Anterior cingulate cortex (tissue), 58 donors: ENCODE measurements around the gene PCA3.

Experiments used
- DNase-seq, 58 donors: peaks; one replicate each; lab custom pipeline; 2025; lab: John Stamatoyannopoulos, UW

PCA3 gene

DNA sequence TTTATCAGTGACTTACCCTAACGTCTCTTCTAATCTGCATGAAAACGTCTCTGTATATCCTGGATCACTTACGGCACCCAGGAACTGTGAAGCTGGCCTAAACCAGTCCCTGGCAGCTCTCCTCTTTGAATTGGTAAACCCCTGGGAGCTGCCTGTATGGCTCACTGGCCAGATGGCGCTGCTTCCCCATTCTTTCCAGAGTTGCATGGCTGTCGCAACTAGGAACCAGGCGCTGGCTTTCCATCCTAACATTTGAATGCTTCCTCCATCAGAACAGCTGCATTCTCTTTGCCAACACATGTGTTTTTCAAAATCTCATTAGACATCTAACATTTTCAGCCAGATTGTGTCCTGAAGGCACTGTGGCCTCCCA lies 8.0 kb upstream of the PCA3 start:
- DNase-seq: peak in 38 of 58 donors; percentile 2 to 61 (median 18)

- no peak for DNase-seq
Observed at GRCh38 chr9:76756941-76757673, 7.1 kb upstream of the PCA3 start.

GRCh38 chr9:76758476-76758875 lies 5.8 kb upstream of the PCA3 start:
- DNase-seq: no peak

- DNase-seq: no peak
Observed at GRCh38 chr9:76759732-76760131, 4.5 kb upstream of the PCA3 start.

- DNase-seq: no peak
Observed at GRCh38 chr9:76761448-76761847, 2.8 kb upstream of the PCA3 start.

DNA sequence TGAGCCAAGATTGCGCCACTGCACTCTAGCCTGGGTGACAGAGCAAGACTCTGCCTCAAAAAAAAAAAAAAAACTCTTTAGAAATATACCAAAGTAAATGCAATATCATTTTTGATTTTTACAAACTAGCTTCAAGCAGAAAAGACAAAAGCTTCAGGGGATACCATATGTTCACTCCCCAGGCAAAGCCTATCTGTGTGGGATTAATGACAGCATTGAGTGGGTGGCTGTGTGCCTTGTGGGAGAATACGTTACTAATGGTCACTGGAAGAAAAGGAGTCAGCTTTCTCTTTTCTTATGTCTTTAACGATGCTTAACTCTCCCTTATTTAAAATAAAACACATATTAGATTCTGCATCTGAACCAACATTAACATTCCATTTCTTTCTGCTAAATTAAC lies 1.9 kb downstream of the PCA3 start:
- peak in 5 of 58 donors; percentile 1 to 15 (median 7) for DNase-seq

DNA sequence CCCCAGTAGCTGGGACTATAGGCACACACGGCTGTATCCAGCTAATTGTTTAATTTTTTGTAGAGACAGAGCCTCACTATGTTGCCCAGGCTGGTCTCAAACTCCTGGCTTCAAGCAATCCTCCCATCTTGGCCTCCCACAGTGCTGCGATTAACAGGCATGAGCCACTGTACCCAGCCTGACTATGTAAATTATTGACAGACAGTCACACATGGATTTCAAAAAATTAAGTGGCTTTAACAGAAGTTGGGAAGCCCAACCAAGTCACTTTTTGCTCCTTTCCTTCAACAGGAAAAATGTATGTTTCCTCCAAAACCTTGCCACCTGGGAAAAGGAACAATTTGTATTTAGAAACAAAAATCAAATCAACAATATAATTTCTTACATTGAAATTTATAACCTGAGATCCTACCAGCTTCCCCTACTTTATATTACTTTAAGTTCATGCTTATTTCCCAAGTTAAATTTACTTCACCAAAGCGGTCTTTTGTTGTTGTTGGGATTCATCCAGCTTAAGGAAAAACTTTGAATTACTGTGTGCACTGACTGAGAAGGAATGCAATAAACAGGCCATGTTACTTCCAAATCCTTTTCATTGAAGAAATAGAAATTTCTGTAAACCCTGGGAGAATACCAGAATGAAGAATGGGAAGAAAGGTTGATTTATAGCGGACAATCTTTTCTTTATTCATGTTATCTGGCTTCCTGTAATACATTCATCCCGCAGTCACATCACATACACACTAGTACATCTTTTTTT lies 8.6 kb downstream of the PCA3 start:
- no peak for DNase-seq

- DNase-seq: no peak
Observed at GRCh38 chr9:76784881-76785280, 20.6 kb downstream of the PCA3 start.

GRCh38 chr9:76785501-76785900 lies 21.3 kb downstream of the PCA3 start:
- DNase-seq: no peak

DNA sequence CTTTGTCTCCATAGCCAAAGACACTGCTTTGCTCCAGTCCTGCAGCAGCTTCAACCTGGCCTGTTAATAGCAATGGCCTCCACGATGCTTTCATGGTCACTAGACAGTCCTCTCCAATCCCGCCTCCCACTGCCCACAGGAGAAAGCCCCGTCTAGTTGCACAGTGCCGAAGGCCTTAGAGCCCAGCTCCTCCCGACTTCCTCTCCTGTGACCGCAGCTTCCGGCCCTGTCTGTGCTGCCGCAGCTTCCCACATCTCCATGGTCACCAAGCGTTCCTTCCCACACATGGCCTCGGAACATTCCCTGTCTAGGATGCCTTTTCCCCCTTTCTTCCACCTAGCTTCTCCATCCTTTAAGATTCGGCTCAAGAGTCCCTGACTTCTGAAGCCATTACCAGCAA lies 23.4 kb downstream of the PCA3 start:
- no peak for DNase-seq

GRCh38 chr9:76789840-76790239 lies 25.6 kb downstream of the PCA3 start:
- no peak for DNase-seq

GRCh38 chr9:76793784-76794431 lies 29.7 kb downstream of the PCA3 start:
- DNase-seq: no peak

GRCh38 chr9:76796296-76796695 lies 32.1 kb downstream of the PCA3 start:
- DNase-seq: no peak

DNA sequence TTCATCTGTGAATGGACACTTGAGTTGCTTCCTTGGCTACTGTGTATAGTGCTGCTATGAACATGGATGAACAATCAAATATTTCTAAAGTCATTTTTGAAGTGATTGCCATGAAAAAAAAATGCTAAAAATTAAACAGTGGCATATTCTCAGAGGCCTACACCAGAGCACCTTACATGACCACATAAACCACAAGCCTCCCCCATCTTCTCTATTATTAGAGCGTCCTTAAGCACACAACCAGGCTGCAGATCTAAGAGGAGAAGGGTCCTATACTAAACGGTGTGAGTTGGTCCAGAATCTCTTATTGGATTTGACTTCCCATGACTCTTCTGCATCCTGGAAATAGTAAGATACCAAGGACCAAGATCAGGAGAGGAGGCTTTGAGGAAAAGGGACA lies 34.3 kb downstream of the PCA3 start:
- DNase-seq: no peak

DNA sequence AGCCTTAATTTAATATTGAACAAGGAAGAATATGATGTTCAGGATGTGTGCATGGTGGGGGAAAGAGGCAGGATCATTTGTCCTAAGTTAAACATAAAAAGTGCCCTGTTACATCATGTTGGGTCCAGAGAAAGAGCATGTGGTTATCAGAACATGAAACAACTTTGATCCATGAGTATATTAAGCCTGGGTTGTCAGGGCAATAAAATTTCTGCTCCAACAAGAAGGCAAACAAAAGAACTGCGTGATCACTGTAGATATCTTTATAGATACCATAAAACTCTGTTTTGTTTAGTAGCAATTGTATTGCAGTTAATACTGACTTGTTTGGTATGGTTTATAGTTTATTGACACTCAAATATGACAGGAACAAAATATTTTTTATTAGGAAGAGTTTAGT lies 35.2 kb downstream of the PCA3 start:
- no peak for DNase-seq

DNA sequence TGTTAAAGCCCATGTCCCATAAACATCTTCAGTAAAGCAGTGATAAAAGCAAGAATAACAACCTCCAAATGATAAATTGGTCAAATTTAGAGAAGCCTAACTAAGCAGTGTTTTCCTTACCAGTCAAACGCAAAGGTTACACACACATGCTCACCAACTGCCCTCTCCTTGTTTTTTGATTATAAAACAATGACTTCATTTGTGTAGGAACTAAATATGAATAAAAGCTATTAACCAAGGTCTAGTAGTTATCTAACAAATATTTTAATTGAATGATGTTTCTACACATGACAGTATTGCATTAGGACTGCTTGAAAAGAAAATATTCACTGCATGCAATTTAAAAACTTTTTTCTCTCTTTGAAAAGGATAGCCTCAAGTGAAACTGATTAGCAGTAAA lies 36.7 kb downstream of the PCA3 start:
- no peak for DNase-seq

- DNase-seq: no peak
Observed at GRCh38 chr9:76803083-76803482, 38.8 kb downstream of the PCA3 start.

DNA sequence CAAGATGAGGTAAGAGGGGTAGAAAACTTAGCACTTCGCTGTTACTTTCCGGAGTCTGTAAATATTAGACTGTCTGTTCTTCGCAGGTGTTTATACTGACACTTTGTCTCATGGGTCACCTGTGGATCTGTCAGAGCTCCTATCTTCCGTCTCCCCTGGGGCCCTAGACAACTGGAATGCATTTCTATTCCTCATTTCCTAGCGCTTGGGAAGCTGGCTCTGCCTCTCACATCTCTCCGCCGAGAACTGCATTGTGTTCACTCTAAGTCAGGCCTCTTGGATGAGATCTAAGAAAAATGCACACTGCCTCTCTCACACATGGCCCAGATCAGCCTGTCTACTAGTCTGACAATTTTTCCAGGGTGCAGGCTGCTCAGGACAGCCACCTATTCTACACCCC lies 39.5 kb downstream of the PCA3 start:
- DNase-seq: no peak

GRCh38 chr9:76808636-76809035 lies 44.4 kb downstream of the PCA3 start:
- peak in 4 of 58 donors; percentile 1 to 8 (median 6) for DNase-seq

DNA sequence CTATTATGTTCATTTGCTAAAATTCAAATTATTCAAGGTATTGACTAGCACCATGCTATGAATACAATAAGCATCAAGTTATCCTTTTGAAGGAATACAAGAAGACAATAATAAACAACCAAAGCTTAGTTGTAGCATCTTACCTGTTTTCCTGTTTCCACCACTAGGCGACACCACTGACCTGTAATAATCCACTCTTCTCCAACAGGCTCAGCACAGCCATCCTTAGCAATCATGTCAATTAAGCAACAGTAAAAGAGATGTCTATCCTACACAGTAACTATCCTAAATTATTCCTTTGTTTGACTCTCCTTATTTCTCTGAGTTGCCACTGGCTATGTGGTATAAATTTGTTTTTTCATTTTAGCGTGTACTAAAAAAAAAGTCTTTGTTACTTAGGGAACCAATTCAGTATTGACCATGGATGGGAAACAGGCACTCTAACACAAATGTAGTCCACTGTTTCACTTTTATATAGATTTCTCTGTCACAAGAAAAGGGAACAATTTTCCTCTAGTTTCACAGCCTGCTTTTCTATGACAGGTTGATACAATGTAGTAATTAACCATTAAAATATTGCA lies 46.2 kb downstream of the PCA3 start:
- peak in 26 of 58 donors; percentile 1 to 53 (median 20) for DNase-seq

DNA sequence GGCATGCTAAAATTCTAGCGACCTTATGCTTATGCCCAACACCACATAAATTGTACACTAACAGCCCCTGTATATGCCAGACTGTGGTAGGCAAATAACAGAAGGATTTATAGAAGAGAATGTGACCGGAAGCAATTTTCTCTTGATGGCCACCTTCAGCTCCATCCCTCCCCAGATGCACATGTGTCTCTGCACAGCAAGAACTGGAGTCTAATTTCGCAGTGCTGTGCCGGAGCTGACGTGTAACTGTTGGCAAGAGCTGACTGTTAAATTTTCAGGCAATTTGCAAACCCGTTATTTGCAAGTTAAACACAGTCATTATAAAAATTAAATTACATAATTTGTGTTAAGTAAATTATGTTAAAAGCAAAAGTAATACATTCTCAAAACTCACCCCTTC lies 48.4 kb downstream of the PCA3 start:
- DNase-seq: no peak
